ENCODE measurements around the gene SLC29A4. TPM values are rescaled to one million over a fixed set of nuclear protein-coding genes. Genes with fewer than 3 reads are reported as not detected.
A peak's percentile ranks its signal among the peaks of the same experiment; 100 is the strongest.
"Not testable (repeated sequence)": the region's sequence is repeated elsewhere in the genome, so short reads cannot be mapped to it uniquely, and the experiment has no call there.

The SLC29A4 gene
- total RNA-seq, 2 donors from 2014 or later, result 4.6 to 20.7 TPM

GRCh38 chr7:5303591-5304505 lies 21.1 kb downstream of the SLC29A4 start:
- H3K36me3 ChIP-seq, result no peaks in the 10 kb centered on the region
- no peak overlapping the region for H3K9ac ChIP-seq (ENCODE audit: low read depth in 2 of 2, low read length in 2 of 2)
- no peak overlapping the region for H3K4me3 ChIP-seq
- no peak overlapping the region for H3K27ac ChIP-seq
- no peaks in the 10 kb centered on the region for H3K9me3 ChIP-seq
- no peaks in the 10 kb centered on the region for H3K27me3 ChIP-seq
- H3K4me1 ChIP-seq, result no peaks in the 10 kb centered on the region
- no peak for DNase-seq
- intact Hi-C loops (cut with DNase I), result no loop called here
- TF ChIP-seq, protein P1, sequence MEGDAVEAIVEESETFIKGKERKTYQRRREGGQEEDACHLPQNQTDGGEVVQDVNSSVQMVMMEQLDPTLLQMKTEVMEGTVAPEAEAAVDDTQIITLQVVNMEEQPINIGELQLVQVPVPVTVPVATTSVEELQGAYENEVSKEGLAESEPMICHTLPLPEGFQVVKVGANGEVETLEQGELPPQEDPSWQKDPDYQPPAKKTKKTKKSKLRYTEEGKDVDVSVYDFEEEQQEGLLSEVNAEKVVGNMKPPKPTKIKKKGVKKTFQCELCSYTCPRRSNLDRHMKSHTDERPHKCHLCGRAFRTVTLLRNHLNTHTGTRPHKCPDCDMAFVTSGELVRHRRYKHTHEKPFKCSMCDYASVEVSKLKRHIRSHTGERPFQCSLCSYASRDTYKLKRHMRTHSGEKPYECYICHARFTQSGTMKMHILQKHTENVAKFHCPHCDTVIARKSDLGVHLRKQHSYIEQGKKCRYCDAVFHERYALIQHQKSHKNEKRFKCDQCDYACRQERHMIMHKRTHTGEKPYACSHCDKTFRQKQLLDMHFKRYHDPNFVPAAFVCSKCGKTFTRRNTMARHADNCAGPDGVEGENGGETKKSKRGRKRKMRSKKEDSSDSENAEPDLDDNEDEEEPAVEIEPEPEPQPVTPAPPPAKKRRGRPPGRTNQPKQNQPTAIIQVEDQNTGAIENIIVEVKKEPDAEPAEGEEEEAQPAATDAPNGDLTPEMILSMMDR (IDR thresholded peaks at IDR 0.05), result no peak

GRCh38 chr7:5305050-5305449 lies 22.3 kb downstream of the SLC29A4 start:
- H3K4me1 ChIP-seq; H3K9ac ChIP-seq (ENCODE audit: low read depth in 2 of 2, low read length in 2 of 2); H3K9me3 ChIP-seq; H3K36me3 ChIP-seq; H3K4me3 ChIP-seq; DNase-seq; H3K27ac ChIP-seq; intact Hi-C loops (cut with DNase I); H3K27me3 ChIP-seq: not testable (repeated sequence)

GRCh38 chr7:5307221-5308142 lies 24.7 kb downstream of the SLC29A4 start:
- H3K27ac ChIP-seq; H3K4me3 ChIP-seq; H3K36me3 ChIP-seq; H3K27me3 ChIP-seq; intact Hi-C loops (cut with DNase I); H3K9me3 ChIP-seq; H3K9ac ChIP-seq (ENCODE audit: low read depth in 2 of 2, low read length in 2 of 2); H3K4me1 ChIP-seq: not testable (repeated sequence)
- peak; percentile 69 for DNase-seq

GRCh38 chr7:5309146-5309545 lies 26.4 kb downstream of the SLC29A4 start:
- no peak overlapping the region for H3K9ac ChIP-seq (ENCODE audit: low read depth in 2 of 2, low read length in 2 of 2)
- no peak overlapping the region for H3K27ac ChIP-seq
- H3K27me3 ChIP-seq, result no peaks in the 10 kb centered on the region
- H3K4me1 ChIP-seq, result no peaks in the 10 kb centered on the region
- H3K36me3 ChIP-seq, result no peaks in the 10 kb centered on the region
- intact Hi-C loops (cut with DNase I), result no loop called here
- DNase-seq, result no peak
- no peaks in the 10 kb centered on the region for H3K9me3 ChIP-seq
- H3K4me3 ChIP-seq, result no peak overlapping the region
- TF ChIP-seq, protein P1 (IDR thresholded peaks at IDR 0.05), result no peak

GRCh38 chr7:5310822-5311405 lies 28.2 kb downstream of the SLC29A4 start:
- H3K27me3 ChIP-seq, result no peaks in the 10 kb centered on the region
- peaks cover 5% of the 10 kb centered on the region for H3K36me3 ChIP-seq
- H3K4me3 ChIP-seq, result no peak overlapping the region
- TF ChIP-seq, protein P1 (IDR thresholded peaks at IDR 0.05), result no peak
- no peak overlapping the region for H3K27ac ChIP-seq
- H3K9ac ChIP-seq (ENCODE audit: low read depth in 2 of 2, low read length in 2 of 2), result no peak overlapping the region
- intact Hi-C loops (cut with DNase I), result no loop called here
- no peaks in the 10 kb centered on the region for H3K4me1 ChIP-seq
- no peaks in the 10 kb centered on the region for H3K9me3 ChIP-seq
- no peak for DNase-seq

- H3K9me3 ChIP-seq; H3K27me3 ChIP-seq; H3K27ac ChIP-seq; H3K9ac ChIP-seq (ENCODE audit: low read depth in 2 of 2, low read length in 2 of 2); H3K4me1 ChIP-seq; DNase-seq; intact Hi-C loops (cut with DNase I); H3K36me3 ChIP-seq; H3K4me3 ChIP-seq: not testable (repeated sequence)
These were observed 29.7 kb downstream of the SLC29A4 start for GRCh38 chr7:5312276-5313070.

DNA sequence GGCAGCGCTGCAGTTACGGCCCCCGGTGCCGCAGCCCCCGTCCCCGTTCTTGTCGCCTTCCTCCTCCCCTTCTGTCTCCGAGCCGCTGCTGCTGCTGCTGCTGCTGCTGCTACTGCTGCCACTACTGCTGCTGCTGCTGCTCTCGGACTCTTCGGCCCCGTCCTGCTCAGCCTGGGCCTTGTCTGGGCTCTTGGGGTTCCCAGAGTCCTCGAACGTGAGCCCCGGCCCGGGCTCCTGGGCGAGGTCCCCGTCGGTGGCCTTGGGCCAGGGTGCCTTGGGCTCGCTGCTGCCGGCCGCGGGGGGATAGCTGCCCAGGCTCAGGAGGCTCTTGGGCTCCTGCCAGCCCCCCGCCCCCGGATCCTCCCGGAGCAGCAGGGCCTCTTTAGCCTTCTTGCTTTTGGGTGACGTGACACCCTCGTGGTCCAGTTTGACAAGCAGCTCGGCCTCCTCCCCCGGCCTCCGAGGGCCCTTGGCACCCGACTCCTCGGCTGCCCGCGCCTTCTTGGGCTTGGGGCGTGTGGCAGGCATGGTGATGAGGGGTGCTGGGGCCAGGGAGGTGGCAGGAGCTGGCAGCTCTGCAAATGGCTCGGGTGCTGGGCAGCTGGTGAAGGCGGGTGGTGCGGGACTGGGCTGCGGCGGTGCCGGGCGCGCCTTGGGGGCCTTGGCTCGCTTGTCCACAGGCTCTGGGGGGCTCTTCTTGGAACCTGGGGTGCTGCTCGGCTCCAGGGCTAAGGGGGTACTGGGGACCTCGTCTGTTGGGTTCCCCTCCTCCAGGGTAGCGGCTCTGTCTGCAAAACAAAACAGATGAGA lies 30.5 kb downstream of the SLC29A4 start:
- H3K9me3 ChIP-seq; H3K9ac ChIP-seq (ENCODE audit: low read depth in 2 of 2, low read length in 2 of 2); intact Hi-C loops (cut with DNase I); DNase-seq; H3K4me1 ChIP-seq; H3K27ac ChIP-seq; H3K4me3 ChIP-seq; H3K27me3 ChIP-seq; H3K36me3 ChIP-seq: not testable (repeated sequence)
